ENCODE data around the gene MYL12B. TPM values are rescaled to one million over a fixed set of nuclear protein-coding genes. Genes with fewer than 3 reads are reported as not detected.

The MYL12B gene
- total and polyA plus RNA-seq, 11 donors: 185 to 462 (median 223) TPM

- peaks cover 0 to 11% (median 0%) of the 10 kb centered on the region in 12 donors for H3K4me1 ChIP-seq
- no peaks in the 10 kb centered on the region for H3K9me3 ChIP-seq
- no peaks in the 10 kb centered on the region for H3K27me3 ChIP-seq
- TF ChIP-seq CTCF (IDR thresholded peaks at IDR 0.05) (no peak), POLR2A (IDR thresholded peaks at IDR 0.05) (no peak)
- no peak overlapping the region for H3K4me3 ChIP-seq
- intact Hi-C loops (cut with DNase I): no loop called here
- no peak for ATAC-seq
- no peaks in the 10 kb centered on the region for H3K36me3 ChIP-seq
- no peak overlapping the region for H3K27ac ChIP-seq
- DNase-seq: no peak
- WGBS, 4 donors: 79 to 88% (median 83%) methylated on average over 2 of the region's 2 CpGs
Measured at GRCh38 chr18:3319894-3320454, 58.0 kb downstream of the MYL12B start.

GRCh38 chr18:3321133-3321812 lies 59.3 kb downstream of the MYL12B start:
- no peaks in the 10 kb centered on the region for H3K9me3 ChIP-seq
- no peaks in the 10 kb centered on the region for H3K36me3 ChIP-seq
- no peak for ATAC-seq
- H3K4me1 ChIP-seq: peaks cover 0 to 11% (median 0%) of the 10 kb centered on the region in 12 donors
- H3K27me3 ChIP-seq: no peaks in the 10 kb centered on the region
- intact Hi-C loops (cut with DNase I): no loop called here
- 86 to 95% (median 94%) methylated on average over 3 of the region's 3 CpGs for WGBS, 4 donors
- no peak for DNase-seq
- no peak overlapping the region for H3K27ac ChIP-seq
- TF ChIP-seq POLR2A (IDR thresholded peaks at IDR 0.05) (no peak), CTCF (IDR thresholded peaks at IDR 0.05) (no peak)
- H3K4me3 ChIP-seq: no peak overlapping the region

- no peak for ATAC-seq
Measured at GRCh38 chr18:3323900-3324299, 62.0 kb downstream of the MYL12B start.

More at GRCh38 chr18:3323900-3324299, 62.0 kb downstream of the MYL12B start:
- no peak for DNase-seq
- Histone ChIP-seq H3K27ac (no peak overlapping the region), H3K9me3 (no peaks in the 10 kb centered on the region), H3K36me3 (no peaks in the 10 kb centered on the region), H3K4me1 (peaks cover 0 to 11% (median 0%) of the 10 kb centered on the region in 12 donors), H3K4me3 (no peak overlapping the region), H3K27me3 (no peaks in the 10 kb centered on the region)
- TF ChIP-seq POLR2A (IDR thresholded peaks at IDR 0.05) (no peak), CTCF (IDR thresholded peaks at IDR 0.05) (no peak)
- intact Hi-C loops (cut with DNase I): no loop called here
- 44 to 55% (median 46%) methylated on average over 4 of the region's 4 CpGs for WGBS, 4 donors

Other genes starting within 250 kb of the MYL12B start
- 10 to 100 TPM in 6 of 9 donors, 1 to 10 TPM in 3; 6.1 to 21.6 (median 10.9) TPM for gene LPIN2, start 249.0 kb upstream of the MYL12B start, total RNA-seq
- 10 to 100 TPM in 1 of 2 donors, 1 to 10 TPM in 1; 1.9 to 12.8 TPM for gene LPIN2, start 249.0 kb upstream of the MYL12B start, polyA plus RNA-seq
- 1,000 to 10,000 TPM in 4 of 9 donors, 100 to 1,000 TPM in 5; 393 to 1,344 (median 852) TPM for gene MYOM1, start 42.2 kb upstream of the MYL12B start, total RNA-seq
- 100 to 1,000 TPM; 112 to 262 TPM for gene MYOM1, start 42.2 kb upstream of the MYL12B start, polyA plus RNA-seq
- 1,000 to 10,000 TPM; 1,642 to 7,537 (median 4,549) TPM for gene MYL12A, start 14.3 kb upstream of the MYL12B start, total RNA-seq
- gene MYL12A, start 14.3 kb upstream of the MYL12B start, polyA plus RNA-seq: 1,000 to 10,000 TPM; 2,104 to 2,994 TPM
- gene TGIF1, start 188.0 kb downstream of the MYL12B start, total RNA-seq: 10 to 100 TPM in 7 of 9 donors, 1 to 10 TPM in 2; 5.0 to 33.5 (median 15.4) TPM
- 10 to 100 TPM in 1 of 2 donors, 1 to 10 TPM in 1; 8.8 to 37.5 TPM for gene TGIF1, start 188.0 kb downstream of the MYL12B start, polyA plus RNA-seq